HG03354 (cell line): ENCODE data around the gene ZFHX3.

Source experiments
- ATAC-seq: cut with Tn5 transposase; IDR thresholded peaks from one replicate; pipeline ENCODE4 v1.9.1; 2021; ENCODE audit warnings: mild to moderate bottlenecking; ENCODE audit not compliant: unreplicated experiment, poor library complexity, severe bottlenecking

The ZFHX3 gene

DNA sequence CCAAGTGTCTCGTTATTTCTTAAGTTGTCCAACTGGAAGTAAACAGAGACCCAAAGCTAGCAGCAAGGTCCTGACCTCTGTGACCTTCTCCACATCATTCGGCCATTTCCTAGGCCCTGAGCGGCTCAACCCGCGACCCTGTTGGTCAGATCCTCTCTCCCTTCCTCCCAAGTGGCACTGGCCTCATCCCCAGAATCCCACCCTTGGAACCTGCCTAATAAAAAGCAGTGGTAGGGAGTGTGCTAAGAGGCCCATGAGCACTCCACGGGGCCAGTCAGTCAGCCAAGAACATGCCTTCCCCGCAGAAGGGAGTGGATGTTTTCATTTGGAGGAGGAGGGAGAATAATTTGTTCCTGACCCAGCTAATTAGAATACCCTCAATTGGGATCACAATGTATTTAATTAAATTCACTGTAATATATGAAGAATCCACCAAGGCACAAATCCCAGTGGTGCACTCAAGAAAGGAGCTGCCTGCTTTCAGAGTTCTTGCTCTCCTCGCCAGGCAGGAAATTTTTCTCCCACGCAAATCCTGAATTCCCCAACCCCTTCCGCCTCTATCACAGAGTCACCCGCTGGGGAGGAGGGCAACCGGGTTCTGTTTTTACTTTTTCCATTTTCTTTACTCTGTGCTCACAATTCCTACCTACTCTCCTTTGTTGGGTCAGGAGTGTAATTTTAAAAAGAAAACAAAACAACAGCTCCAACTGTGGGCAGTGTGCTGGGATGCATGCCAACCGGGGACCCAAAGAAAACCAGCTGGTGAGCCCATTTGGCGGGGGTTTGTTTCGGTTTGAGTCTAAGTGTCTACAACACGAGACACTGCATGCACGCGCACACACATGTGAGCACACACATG, 153.4 kb downstream of the ZFHX3 start:
- ATAC-seq, result no peak

DNA sequence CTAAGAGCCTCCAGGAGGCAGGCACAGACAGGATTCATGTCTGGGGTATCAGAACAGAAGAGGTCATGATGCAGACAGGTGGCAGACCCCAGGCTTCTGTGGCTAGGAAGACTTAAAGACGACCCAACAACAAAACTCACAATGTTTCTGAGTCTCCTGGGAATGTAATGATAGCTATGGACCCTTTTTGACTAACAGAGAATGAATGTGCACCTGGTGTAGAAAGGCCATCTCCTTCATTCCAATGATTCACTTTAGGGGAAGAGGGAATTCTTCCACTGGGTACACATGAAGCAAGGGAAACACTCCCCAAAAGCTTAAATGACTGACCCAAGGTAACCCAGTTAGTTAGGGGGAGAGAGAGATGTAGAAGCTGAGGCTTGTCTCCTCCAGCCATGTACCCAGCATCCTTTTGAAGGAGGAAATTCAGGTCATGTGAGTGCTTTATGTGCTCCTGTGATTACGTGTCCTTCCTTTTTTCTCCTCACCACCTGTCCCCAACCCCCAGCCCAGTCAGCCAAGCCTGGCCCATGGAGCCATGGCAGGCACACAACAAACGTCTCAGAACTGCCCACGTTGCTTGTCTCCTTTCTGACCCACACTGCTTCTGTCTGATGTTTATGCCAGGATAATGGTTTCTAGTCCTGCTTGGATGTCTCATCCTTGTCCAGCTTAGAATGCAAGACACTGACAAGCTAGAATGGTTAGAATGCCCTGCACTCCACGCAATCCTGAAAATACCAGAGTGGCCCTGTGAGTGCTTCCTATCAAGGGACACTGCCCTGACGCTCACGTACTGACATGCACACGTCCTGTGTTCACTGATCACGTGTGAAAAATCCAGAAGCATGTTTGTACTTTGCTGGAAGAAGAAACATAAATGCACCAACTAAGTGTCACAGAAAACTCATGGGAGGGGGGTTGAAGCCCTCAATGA, 156.4 kb downstream of the ZFHX3 start:
- ATAC-seq, result no peak

DNA sequence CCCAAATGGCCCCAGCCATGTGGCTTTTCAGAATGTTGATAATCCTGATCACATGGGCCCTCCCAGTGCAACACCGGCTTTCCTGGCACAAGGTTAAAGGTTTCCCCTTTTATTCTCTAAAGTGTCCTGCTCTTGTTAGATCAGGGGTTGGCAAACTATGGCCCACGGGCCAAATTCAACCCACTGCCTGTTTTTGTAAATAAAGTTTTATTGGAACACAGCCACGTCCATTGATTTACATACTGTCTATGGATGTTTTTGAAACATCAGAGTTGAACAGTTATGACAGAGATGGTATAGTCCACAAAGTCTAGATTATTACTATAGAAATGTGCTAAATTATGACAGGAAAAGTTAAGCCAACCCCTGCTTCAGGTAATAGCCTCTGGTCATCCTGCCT, 157.3 kb downstream of the ZFHX3 start:
- no peak for ATAC-seq

DNA sequence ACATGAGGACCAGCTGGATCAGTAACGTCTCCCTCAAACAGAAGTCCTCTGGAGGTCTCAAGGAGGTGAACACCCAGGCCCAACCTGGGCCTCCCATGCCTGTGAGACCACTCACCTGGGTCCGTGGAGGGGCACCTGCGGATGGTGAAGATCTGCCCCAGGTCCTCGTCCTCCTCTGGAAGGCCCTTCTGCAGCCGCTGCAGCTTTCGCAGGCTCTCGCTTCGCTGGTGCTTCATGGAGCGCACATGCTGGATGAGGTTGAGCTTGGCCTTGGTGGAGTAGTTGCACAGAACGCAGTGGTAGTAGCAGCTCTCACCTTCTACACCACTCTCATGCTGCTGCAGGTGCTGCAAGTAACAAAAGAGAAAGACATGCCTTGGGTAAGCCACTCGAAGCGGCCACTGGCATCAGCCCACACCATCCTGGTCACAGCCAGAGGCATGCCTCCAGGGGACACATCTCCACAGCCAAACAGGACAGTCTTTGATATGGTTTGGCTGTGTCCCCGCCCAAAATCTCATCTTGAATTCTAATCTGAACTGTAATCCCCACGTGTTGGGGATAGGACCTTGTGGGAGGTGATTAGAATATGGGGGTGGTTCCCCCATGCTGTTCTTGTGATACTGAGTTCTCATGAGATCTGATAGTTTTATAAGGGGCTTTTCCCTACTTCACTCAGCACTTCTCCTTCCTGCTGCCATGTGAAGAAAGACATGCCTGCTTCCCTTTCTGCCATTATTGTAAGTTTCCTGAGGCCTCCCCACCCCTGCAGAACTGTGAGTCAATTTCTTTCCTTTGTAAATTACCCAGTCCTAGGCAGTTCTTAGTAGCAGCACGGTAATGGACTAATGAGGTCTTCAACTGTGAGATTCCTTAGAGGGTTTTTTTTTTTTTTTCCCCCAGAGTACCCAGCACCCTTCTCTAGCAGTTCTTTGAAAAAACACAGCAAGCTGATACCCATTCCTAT, 158.0 kb downstream of the ZFHX3 start:
- ATAC-seq, result no peak

DNA sequence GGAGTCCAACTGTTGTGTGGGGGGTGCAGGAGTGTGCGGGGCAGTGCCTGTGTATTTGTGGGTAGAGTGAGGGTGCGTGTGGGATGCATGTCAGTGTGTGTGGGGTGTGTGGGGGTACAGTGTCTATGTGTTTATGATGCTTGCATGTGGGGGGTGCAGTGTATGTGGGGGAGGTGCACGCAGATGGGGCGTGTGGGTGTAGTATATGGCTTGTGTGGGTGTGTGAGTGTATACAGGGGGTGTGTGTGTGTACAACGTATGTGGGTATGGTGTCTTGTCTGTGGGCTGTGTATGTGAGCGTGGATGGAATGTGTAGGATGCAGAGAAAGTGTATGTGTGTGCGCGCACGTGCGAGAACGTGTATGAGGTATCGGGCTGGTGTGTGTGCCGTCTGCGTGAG, 160.4 kb downstream of the ZFHX3 start:
- no peak for ATAC-seq

DNA sequence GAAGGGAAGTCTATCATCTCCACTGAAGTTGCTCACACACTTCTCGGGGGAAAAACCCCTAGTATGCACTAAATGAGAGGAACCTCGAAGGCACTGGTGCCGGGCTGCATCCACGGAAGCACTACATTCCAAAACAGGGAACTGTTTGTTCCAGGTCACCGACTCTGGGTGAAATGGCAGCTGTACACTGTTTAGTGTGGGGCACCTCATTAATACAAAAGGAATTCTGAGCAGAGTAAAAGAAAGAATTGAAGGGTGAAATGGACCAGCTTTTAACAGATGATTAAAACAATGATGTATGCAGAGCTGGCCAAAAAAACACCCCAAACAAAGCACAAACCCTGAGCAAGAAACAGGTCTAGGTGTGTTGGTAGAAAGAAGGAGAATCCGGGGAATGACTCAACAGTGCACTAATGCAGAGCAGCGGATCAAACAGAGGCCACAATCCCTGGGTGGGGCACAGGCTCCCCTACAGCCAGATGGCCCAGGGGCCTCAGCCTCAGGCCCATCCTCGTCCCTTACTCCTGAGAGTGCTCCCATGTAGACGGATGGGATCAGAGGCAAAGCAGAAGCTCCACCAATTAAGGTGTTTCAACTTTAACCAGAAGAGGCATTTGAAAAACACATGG, 161.5 kb downstream of the ZFHX3 start:
- no peak for ATAC-seq

DNA sequence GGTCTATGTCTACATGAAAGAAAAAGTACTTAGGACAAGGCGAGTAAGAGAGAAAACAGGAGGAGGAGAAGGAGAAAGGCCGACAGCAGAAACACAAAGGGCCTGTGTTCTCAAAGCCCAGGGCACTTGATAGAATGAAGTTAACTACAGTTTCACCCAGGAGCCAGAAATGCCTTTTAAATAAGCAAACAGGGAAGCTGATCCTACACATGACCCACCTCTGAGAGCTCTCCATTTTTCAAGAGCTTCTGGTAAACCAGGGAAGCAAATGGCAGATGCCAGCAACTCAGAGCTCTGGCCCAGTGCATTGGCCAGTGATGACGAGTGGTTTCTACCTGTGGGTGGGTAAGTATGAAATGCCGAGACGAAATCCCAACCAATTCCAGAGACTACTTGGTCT, 163.4 kb downstream of the ZFHX3 start:
- no peak for ATAC-seq

DNA sequence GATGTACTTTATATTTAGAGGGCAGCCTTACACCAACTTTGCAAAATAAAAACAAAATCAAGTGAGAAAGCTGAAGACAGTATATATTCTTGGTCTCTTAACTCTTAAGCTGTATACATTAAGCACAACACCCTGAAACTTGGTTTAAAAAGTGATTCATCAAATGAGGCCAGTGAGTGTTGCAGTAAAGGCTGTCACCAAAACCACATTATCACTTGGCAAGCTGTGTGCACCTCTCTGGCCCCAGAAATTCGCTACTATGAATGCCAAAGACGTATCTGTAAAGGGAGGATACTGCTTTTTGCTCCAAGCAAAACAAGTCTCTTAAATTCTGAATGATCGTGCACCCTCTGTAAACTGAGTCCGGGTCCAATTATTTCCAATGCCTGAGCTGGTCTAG, 163.9 kb downstream of the ZFHX3 start:
- ATAC-seq, result no peak

DNA sequence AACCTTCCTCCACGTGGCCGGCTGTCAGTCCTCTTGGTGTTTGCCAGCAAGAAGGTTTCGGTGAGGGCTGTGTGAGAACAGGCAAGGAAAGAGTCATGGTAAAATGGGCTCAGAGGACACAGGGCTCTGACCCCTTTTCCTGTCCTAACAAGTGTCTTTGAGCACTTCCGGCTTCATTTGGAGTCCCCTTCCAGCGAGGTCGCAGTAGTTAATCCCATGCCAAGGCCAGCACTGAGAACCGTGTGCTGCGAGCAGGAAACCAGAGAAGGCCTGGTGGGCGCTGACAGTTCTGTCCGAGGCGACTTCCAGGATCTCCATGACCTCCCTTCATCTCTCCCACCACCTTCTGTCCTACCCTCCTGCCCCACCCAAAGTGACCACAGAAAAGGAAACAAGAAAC, 168.1 kb downstream of the ZFHX3 start:
- no peak for ATAC-seq

DNA sequence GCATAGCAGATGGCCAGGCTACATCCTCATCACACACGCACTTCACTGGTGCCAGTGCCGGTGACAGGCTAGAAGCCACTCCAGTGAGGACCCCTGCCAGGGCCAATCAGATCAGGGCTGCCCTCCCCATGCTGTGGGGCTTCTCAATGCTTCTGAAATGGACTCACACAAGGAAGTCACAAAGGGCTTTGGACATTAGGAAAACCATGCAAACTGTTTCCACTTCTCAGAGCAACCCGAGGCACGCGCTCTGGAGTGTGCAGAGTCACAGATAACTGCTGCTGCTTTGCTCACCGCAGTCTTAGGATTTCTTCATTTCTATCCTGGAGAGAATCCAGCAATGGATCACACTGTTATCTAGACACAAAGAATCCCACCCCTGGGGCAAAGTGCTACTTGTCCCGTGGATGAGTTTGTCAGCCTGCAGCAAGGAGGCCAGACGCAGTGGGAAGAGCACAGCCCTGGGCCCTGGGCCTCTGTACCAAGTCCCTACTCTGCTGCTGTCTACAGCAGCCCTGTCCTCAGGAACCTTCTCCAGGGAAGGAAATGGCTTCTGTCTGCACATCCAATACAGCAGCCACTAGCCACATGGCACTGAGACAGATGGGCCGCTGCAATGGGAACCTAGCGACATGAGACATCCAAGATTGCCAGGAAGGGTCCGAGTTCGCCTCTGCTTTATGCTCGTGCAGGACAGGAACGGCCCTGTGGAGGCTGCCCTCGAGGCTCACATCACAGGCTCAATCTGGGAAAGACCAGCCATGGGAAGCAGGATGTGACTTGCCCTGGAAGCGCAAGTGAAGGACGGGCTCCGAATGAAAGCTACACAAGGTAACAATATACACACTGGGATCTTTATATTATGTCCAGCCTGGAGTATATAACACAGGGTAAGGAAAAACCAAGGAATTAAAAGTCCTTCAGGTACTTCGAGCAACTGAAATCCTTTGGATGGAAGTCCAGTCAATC, 169.3 kb downstream of the ZFHX3 start:
- ATAC-seq, result no peak

DNA sequence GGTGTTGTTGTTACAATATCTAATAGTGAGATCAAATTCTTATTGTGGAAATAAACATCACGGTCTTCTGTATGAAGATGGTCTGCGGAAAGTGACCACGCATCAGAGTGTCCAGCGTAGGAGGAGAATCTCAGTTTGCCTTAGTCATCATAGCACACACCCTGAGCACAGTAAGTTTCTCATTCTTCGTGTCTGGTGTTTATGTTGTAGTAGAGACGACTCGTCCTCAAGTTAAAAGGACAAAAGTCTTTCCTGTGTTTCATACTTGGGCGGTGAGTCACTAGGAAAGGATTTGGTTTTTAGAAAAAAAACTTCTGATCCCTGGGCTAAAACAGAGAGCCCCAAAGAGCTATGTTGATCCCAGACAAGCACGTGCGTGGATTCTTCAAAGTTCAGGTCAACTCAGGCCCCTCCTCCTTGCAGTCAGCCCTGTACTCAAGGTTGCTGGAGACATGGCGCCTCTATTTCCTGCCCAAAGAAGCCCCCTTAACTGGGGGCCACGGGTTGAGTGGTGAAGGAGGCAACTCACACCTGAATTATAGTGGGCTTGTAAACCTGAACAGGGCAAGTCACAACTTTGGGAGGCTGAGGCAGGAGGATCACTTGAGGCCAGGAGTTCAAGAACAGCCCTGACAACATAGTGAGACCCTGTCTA, 170.4 kb downstream of the ZFHX3 start:
- no peak for ATAC-seq

DNA sequence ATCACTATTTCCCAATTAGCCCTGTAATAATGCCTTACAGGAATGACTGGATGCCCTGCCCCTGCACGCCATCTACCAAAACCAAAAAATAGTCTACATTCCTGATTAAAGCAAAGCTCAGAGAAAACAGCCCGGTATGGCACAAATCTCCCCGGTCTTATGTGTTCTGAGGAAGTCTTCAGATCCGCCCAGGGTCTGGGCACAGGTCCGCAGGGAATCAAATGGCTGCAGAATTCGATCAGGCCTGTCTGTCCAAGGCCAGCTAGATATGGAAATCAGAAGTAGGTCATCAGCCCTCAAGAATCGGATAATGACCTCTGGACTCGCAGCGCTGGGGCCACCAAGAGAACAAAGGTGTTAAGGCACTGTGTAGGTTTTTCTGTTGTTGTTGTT, 171.0 kb downstream of the ZFHX3 start:
- ATAC-seq, result no peak

DNA sequence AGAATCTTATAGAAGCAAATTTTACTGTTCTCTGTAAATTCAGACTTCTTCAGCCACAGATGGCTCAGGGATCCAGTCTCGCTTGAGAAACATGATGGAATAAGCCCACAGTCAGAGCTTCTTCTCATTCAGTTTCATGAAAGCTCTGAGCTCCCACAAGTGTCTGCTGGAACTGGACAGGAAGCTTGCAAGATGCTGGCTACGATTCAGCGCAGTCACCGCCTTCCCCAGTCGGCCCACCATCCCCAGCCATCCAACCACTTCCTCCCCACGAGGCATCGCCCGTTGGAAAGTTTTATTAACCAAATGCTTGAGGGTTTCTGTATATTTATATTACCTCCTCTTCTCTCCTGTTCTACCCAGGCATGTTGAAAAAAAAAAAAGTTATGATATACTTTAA, 171.7 kb downstream of the ZFHX3 start:
- peak; percentile 60 for ATAC-seq

DNA sequence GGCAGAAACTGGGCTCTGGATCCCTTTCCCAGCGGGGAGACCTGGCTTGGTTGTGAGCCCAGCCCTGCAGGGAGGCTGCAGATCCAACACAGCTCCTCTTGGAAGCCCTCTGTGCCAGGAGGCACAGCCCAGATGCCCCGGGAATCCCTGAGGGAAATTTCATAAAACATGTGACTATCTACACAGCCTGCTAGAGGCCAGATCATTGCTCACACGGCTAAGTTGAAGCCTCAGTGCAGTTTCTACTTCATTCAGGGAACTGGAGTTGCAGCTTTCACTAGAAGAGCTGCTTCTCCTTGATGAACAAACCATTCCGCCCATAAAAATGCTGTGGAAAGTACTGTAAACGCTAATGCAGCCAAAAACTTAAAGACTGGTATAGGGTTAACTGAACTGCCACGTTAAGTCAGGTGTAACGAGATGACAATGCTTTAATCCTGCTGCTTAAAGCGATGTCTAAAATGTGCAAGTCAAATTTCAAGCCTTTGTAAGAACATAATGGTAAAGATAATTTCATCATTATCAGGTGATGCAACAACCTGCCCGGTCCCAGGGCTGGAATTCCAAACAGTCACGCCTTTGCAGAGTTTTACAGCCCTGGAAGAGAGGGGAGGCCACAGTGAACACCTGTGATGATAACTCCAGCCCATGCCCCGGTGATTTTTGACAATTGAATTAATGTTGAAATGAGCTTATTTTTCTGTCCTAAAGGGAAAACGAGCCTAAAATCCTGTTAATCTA, 172.5 kb downstream of the ZFHX3 start:
- no peak for ATAC-seq

DNA sequence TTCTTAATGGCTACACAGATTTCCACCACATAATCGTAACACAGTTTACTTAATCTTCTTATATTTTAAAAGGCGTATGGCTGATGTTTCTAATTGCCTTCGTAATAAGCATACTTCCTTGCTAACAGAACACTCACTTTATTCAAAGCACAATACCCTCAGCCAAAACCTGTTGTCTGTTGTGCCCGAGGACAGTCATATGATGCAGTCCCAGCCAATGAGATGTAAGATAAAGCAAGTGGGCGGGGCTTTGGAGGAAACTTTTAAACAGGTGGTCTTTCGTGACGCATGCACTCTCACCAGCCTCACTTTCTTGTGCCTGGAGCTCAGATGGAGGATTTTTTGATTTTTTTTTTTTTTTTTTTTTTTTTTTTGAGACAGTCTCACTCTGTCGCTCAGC, 174.1 kb downstream of the ZFHX3 start:
- no peak for ATAC-seq

DNA sequence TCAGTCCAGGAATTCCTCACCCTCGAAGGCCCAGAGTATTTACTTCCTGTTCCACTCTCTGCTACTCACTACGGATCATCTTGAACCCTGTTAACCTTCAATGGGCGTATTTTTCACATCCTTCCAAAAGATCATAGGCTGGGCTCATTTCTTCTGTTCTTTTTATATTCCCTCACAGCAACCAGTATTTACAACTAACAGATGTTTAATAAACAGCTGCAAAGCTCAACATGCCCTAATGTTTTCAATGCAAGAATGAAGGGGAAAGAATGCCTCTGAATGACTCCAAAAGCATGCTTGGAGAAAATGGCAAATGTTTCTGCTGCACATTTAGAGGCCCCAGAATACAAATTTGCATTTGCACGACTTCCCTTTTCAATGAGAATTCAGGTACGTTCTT, 174.9 kb downstream of the ZFHX3 start:
- no peak for ATAC-seq

DNA sequence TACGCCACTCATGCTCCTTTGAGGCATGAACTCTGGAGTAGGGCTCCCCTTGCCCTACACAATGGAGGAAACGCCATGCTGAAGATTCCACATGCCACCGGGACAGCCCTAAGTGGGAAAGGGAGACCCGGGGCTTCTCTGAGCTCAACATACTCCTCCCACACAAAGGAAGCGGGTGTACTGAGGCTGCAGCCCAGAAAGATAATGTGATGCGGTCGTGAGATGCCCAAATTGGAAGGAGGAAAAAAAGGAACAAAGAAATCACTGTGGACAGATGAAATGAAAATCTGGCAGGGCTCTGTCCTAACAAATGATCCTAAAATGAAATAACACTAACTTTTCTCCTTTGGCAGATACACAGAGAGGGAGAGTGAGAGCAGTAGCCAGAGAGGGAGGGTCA, 182.1 kb downstream of the ZFHX3 start:
- no peak for ATAC-seq
